OCI-LY7 (cell line): Measurements from ENCODE around the gene B3GALT6.

ENCODE experiments used
- CTCF ChIP-seq: fragments of 200-600 bp; sonication (generic); conservative IDR thresholded peaks from 2 replicates; pipeline ENCODE4 v1.5.1; 2014; ENCODE audit warnings: mild to moderate bottlenecking, antibody characterized with exemption, low read length, moderate library complexity, mixed read lengths
- EZH2phosphoT487 ChIP-seq: fragments of 200-600 bp; sonication (generic); IDR thresholded peaks from 2 replicates; pipeline ENCODE4 v1.6.1; 2018; ENCODE audit warnings: low read depth, borderline replicate concordance, mild to moderate bottlenecking, mixed run types, antibody characterized with exemption, low read length, moderate library complexity, mixed read lengths

GRCh38 chr1:1183833-1184775 lies 47.9 kb upstream of the B3GALT6 start:
- TF ChIP-seq CTCF (no peak), EZH2phosphoT487 (no peak)
